ENCODE measurements around the gene MAGOHB.

The MAGOHB gene

DNA sequence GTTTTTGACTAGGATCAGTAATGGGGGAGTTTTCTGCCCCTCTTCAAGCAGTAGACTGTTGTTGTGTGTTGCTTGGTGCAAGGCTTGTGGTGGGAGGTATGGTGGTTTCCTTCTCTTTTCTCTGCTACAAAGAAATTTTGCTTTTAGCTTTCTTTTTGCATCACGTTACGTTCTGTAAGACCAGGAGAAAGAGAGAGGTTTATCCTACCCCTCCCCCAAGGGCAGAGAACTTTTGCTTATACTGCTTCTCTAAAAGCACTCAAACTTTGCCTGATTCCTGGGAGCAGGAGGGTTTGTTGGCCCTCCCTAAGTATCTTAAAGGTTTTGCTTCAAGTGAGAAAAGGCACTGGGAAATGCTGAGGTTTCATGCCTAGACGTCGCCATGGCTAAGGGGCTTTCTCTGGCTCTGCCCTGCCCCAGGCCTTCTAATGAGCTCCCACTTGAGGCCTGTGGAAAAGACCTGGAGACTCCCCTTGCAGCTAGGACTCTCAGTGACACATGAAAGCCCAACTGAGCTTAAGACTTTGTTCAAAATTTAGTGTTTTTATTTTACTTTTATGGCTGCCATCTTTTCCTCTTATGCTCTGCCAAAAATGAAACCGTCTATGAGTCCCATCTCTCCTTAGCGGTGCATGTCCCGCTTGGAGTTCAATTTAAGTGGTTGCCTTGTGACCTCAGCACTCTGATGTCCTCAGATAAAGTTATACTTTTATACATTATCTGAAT lies 58.5 kb downstream of the MAGOHB start:
- DNase-seq (ENCODE audit: low spot score) = no peak

DNA sequence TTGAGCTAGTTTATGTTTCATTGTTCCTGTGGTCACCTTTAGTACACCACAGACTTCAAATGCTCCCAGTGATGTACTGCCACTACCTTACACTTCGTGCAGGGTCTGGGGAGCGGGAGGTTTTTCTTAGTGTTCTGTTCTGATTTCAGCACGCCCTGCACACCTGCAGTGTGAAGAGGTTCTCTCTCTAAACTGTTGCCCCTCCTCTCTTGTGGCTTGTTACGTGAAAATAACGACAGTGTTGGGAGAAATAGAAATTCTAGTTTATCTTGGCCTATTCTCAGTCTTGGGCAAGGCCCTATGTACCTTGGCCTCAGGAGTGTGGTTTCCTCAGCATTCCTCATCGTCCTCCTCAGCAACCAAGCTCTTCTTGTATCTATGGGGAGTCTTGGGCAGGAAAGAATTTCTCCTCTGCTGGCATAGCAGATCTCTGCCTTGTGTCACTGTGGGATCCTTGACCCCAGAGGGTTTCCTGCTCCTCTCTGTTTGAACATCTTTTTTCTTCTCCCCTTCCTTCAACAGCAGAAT lies 59.1 kb downstream of the MAGOHB start:
- DNase-seq (ENCODE audit: low spot score) = no peak
